Cardiac fibroblast (primary cell): ENCODE results near the gene SIK3.

ENCODE experiments used
- DNase-seq, 2 donors: peaks; one replicate each; pipeline versions ENCODE4 v3.0.0 to v3.0.0-alpha.2; 2010; ENCODE audit warnings: low read depth in 2 of 2
- H3K4me3 ChIP-seq, 2 donors: replicated peaks in 1 of 2; 1 replicate in 1 of 2; 2 replicates in 1 of 2; pipeline ENCODE4 v1.5.1; 2011; ENCODE audit warnings: low read depth in 2 of 2, low read length in 2 of 2, mild to moderate bottlenecking in 2 of 2, moderate library complexity in 1 of 2
- TF ChIP-seq, protein P1 (sequence below): IDR thresholded peaks from one replicate; pipeline ENCODE4 v1.5.1; 2011; ENCODE audit warnings: low read depth, mild to moderate bottlenecking, low read length, inconsistent platforms

Gene SIK3

DNA sequence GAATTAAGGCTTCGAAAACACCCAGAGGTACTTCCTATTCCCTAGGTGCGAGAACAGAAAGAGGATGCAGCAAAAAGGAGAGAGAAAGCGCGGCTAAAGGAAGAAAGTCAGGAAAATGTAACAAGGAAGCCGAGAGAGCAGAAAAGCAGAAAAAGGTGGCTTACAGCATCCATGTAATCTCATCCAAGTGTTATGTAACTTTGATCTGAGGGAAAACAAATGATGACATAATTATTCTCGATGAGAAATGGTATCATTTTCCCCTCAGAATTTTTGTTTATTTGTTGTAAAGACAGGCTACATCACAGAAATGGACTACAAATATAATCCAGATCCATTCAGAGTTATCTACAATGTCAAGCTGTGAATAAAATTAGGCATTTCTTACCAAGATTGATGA lies 191.7 kb downstream of the SIK3 start:
- TF ChIP-seq, protein P1, sequence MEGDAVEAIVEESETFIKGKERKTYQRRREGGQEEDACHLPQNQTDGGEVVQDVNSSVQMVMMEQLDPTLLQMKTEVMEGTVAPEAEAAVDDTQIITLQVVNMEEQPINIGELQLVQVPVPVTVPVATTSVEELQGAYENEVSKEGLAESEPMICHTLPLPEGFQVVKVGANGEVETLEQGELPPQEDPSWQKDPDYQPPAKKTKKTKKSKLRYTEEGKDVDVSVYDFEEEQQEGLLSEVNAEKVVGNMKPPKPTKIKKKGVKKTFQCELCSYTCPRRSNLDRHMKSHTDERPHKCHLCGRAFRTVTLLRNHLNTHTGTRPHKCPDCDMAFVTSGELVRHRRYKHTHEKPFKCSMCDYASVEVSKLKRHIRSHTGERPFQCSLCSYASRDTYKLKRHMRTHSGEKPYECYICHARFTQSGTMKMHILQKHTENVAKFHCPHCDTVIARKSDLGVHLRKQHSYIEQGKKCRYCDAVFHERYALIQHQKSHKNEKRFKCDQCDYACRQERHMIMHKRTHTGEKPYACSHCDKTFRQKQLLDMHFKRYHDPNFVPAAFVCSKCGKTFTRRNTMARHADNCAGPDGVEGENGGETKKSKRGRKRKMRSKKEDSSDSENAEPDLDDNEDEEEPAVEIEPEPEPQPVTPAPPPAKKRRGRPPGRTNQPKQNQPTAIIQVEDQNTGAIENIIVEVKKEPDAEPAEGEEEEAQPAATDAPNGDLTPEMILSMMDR, result no peak

GRCh38 chr11:116903090-116903489 lies 195.1 kb downstream of the SIK3 start:
- no peak overlapping the region for H3K4me3 ChIP-seq
- TF ChIP-seq, protein P1, result no peak
- DNase-seq, result no peak

More for the DNA sequence above, 191.7 kb downstream of the SIK3 start:
- DNase-seq, result no peak
- no peak overlapping the region for H3K4me3 ChIP-seq

DNA sequence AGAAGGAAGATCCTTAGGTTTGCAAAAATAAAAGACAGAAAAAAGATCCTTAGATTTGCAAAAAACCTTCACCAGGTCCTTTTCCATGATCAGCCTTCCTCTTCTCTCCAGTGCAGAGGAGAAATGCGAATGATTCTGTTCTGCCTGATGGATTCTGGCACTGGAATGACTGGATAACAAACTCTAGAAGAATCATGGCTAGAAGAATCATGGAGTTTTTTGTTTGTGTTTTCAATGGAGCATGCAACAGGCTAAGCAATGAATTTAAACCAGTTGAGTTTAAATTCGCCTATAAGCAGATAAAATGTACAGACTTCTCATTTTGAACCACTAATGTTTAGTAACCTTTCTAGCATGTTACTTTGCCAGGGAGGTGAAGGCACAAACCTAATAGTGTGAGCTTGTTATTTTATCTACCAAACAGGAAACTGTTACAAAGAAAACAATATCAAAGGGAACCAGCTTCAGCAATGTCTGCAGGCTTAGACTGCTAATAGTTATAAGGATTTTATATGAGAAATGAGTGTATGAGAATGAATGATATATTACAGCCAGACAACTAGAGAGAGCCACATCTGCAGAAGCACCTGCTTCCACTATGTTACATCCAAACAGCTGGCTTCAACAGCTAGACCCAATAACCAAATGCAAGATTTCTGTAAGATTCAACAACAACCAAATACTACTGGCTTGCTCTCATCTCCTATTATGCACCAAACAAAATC lies 196.1 kb downstream of the SIK3 start:
- TF ChIP-seq, protein P1, result no peak
- no peak overlapping the region for H3K4me3 ChIP-seq
- DNase-seq, result no peak

- no peak for DNase-seq
- H3K4me3 ChIP-seq, result no peak overlapping the region
- TF ChIP-seq, protein P1, result no peak
Measured at GRCh38 chr11:116901211-116901610, 197.0 kb downstream of the SIK3 start.

- TF ChIP-seq, protein P1, result no peak
- DNase-seq, result no peak
Measured at GRCh38 chr11:116896211-116896610, 202.0 kb downstream of the SIK3 start.

GRCh38 chr11:116895048-116895757 lies 203.0 kb downstream of the SIK3 start:
- DNase-seq, result peak; percentile 28 to 37
- H3K4me3 ChIP-seq, result no peak overlapping the region
- TF ChIP-seq, protein P1, result peak; percentile 57

More at GRCh38 chr11:116896211-116896610, 202.0 kb downstream of the SIK3 start:
- no peak overlapping the region for H3K4me3 ChIP-seq
